HEK293 (cell line): ENCODE data around the gene EIF2S3.

Experiments used
- CTCF ChIA-PET: fragments of 350-600 bp; formaldehyde crosslinking; extraction: SDS; loops from one replicate; lab custom pipeline; 2021; ENCODE audit warnings: antibody characterized with exemption; lab: Yijun Ruan, JAX
- POLR2A ChIA-PET: fragments of 300-600 bp; formaldehyde crosslinking; extraction: SDS; loops from one replicate; lab custom pipeline; 2020; ENCODE audit warnings: antibody characterized with exemption, inconsistent platforms; lab: Yijun Ruan, JAX
- H3K27ac ChIP-seq: fragments of 200-500 bp; sonication (Bioruptor generic); 2 replicates; pipeline ENCODE4 v1.5.1; 2014; ENCODE audit warnings: low read depth, low read length, control low read depth, inconsistent platforms; ENCODE audit errors: extremely low read depth
- H3K36me3 ChIP-seq, 2 experiments: fragments of 200-500 bp in 1 of 2; sonication (Bioruptor generic) in 1 of 2; 1 replicate in 1 of 2; 2 replicates in 1 of 2; pipeline ENCODE4 v1.5.1; 2014 to 2017; ENCODE audit warnings: inconsistent platforms in 2 of 2, low read length in 2 of 2; ENCODE audit not compliant: control insufficient read depth in 2 of 2, insufficient read depth in 1 of 2
- H3K4me1 ChIP-seq: fragments of 200-500 bp; sonication (Bioruptor generic); 2 replicates; pipeline ENCODE4 v1.5.1; 2014; ENCODE audit warnings: mild to moderate bottlenecking, low read length, inconsistent platforms; ENCODE audit not compliant: control insufficient read depth, insufficient read depth
- H3K4me3 ChIP-seq: 2 replicates; pipeline ENCODE4 v1.5.1; 2011; ENCODE audit warnings: low read depth, mild to moderate bottlenecking, control low read depth, low read length, moderate library complexity
- H3K9me3 ChIP-seq: fragments of 200-500 bp; sonication (Bioruptor generic); 2 replicates; pipeline ENCODE4 v1.5.1; 2014; ENCODE audit warnings: low read depth, low read length, inconsistent platforms; ENCODE audit not compliant: control insufficient read depth, insufficient read depth
- BCL6B ChIP-seq: fragments of 450-650 bp; formaldehyde crosslinking; IDR thresholded peaks from 2 replicates; pipeline ENCODE4 v1.5.1; 2017; ENCODE audit warnings: missing biosample characterization, missing genetic modification characterization
- GLIS2 ChIP-seq: fragments of 450-650 bp; formaldehyde crosslinking; IDR thresholded peaks from 2 replicates; pipeline ENCODE4 v1.5.1; 2016; ENCODE audit warnings: missing biosample characterization, missing genetic modification characterization
- HIC1 ChIP-seq: fragments of 450-650 bp; formaldehyde crosslinking; IDR thresholded peaks from 2 replicates; pipeline ENCODE4 v1.5.1; 2016; ENCODE audit warnings: missing biosample characterization, missing genetic modification characterization
- IKZF3 ChIP-seq: fragments of 450-650 bp; IDR thresholded peaks from 2 replicates; pipeline ENCODE4 v1.5.0; 2018; ENCODE audit warnings: missing biosample characterization, mild to moderate bottlenecking, missing genetic modification characterization, moderate library complexity
- OVOL3 ChIP-seq: fragments of 450-650 bp; formaldehyde crosslinking; IDR thresholded peaks from 2 replicates; pipeline ENCODE4 v1.5.1; 2016; ENCODE audit warnings: missing biosample characterization, missing genetic modification characterization
- PRDM1 ChIP-seq: fragments of 450-650 bp; formaldehyde crosslinking; IDR thresholded peaks from 2 replicates; pipeline ENCODE4; 2016; ENCODE audit warnings: missing biosample characterization, missing genetic modification characterization
- PRDM6 ChIP-seq: fragments of 450-650 bp; formaldehyde crosslinking; IDR thresholded peaks from 2 replicates; pipeline ENCODE4 v1.5.1; 2017; ENCODE audit warnings: missing biosample characterization, missing genetic modification characterization
- REPIN1 ChIP-seq: fragments of 450-650 bp; formaldehyde crosslinking; IDR thresholded peaks from 2 replicates; pipeline ENCODE4 v1.5.1; 2017; ENCODE audit warnings: missing biosample characterization, missing genetic modification characterization, low read depth
- SETDB1 ChIP-seq: IDR thresholded peaks from one replicate; pipeline ENCODE4 v1.6.1; 2017; ENCODE audit warnings: mild to moderate bottlenecking, low read length, moderate library complexity, mixed read lengths; ENCODE audit not compliant: insufficient read length
- WT1 ChIP-seq: fragments of 450-650 bp; formaldehyde crosslinking; IDR thresholded peaks from 2 replicates; pipeline ENCODE4 v1.5.1; 2016; ENCODE audit warnings: missing biosample characterization, missing genetic modification characterization
- ZBTB7A ChIP-seq: fragments of 450-650 bp; formaldehyde crosslinking; IDR thresholded peaks from 2 replicates; pipeline ENCODE4 v1.5.1; 2016; ENCODE audit warnings: low read depth, missing biosample characterization, missing genetic modification characterization
- ZNF16 ChIP-seq: fragments of 450-650 bp; formaldehyde crosslinking; IDR thresholded peaks from 2 replicates; pipeline ENCODE4 v1.5.1; 2016; ENCODE audit warnings: low read depth, missing biosample characterization, missing genetic modification characterization
- ZNF211 ChIP-seq: fragments of 450-650 bp; formaldehyde crosslinking; IDR thresholded peaks from 2 replicates; pipeline ENCODE4 v1.5.1; 2016; ENCODE audit warnings: low read depth, missing biosample characterization, missing genetic modification characterization
- ZNF341 ChIP-seq: fragments of 450-650 bp; formaldehyde crosslinking; IDR thresholded peaks from 2 replicates; pipeline ENCODE4; 2016; ENCODE audit warnings: low read depth, missing biosample characterization, missing genetic modification characterization
- ZNF354C ChIP-seq: fragments of 450-650 bp; formaldehyde crosslinking; IDR thresholded peaks from 2 replicates; pipeline ENCODE4 v1.5.1; 2016; ENCODE audit warnings: missing biosample characterization, missing genetic modification characterization, low read depth, borderline replicate concordance
- ZNF398 ChIP-seq: fragments of 450-650 bp; formaldehyde crosslinking; IDR thresholded peaks from 2 replicates; pipeline ENCODE4 v1.5.1; 2017; ENCODE audit warnings: missing biosample characterization, missing genetic modification characterization
- ZNF426 ChIP-seq: fragments of 450-650 bp; formaldehyde crosslinking; IDR thresholded peaks from 2 replicates; pipeline ENCODE4 v1.5.1; 2017; ENCODE audit warnings: missing biosample characterization, missing genetic modification characterization, mild to moderate bottlenecking, inconsistent platforms, moderate library complexity
- ZNF488 ChIP-seq: fragments of 450-650 bp; formaldehyde crosslinking; IDR thresholded peaks from 2 replicates; pipeline ENCODE4 v1.5.1; 2016; ENCODE audit warnings: missing biosample characterization, missing genetic modification characterization
- ZNF621 ChIP-seq: fragments of 450-650 bp; formaldehyde crosslinking; IDR thresholded peaks from 2 replicates; pipeline ENCODE4 v1.5.1; 2017; ENCODE audit warnings: missing biosample characterization, missing genetic modification characterization
- ZNF629 ChIP-seq: fragments of 450-650 bp; formaldehyde crosslinking; IDR thresholded peaks from 2 replicates; pipeline ENCODE4 v1.5.1; 2017; ENCODE audit warnings: missing biosample characterization, missing genetic modification characterization
- ZNF664 ChIP-seq: fragments of 450-650 bp; formaldehyde crosslinking; IDR thresholded peaks from 2 replicates; pipeline ENCODE4 v1.5.1; 2016; ENCODE audit warnings: missing biosample characterization, missing genetic modification characterization
- ZNF704 ChIP-seq: fragments of 450-650 bp; formaldehyde crosslinking; IDR thresholded peaks from 2 replicates; pipeline ENCODE4 v1.5.1; 2016; ENCODE audit warnings: missing biosample characterization, missing genetic modification characterization
- ZSCAN30 ChIP-seq: fragments of 450-650 bp; IDR thresholded peaks from 2 replicates; pipeline ENCODE4 v1.5.1; 2018; ENCODE audit warnings: missing biosample characterization, mild to moderate bottlenecking, missing genetic modification characterization, moderate library complexity

EIF2S3 gene

GRCh38 chrX:24019448-24019847, 35.3 kb upstream of the EIF2S3 start:
- Histone ChIP-seq H3K4me3 (no peak overlapping the region), H3K27ac (peak overlapping the region; percentile 36; the same call in 1 of the 2 replicates), H3K4me1 (peaks cover 6% of the 10 kb centered on the region; the same call in 1 of the 2 replicates), H3K9me3 (no peaks in the 10 kb centered on the region), H3K36me3 (peaks cover 26 to 62% of the 10 kb centered on the region in 2 experiments; a peak in 2 of 3 replicates)
- peak; percentile 59 for TF ChIP-seq PRDM1 (tag by site-specific recombination)
- TF ChIP-seq OVOL3 (tag by site-specific recombination): no peak
- no peak for TF ChIP-seq ZBTB7A (tag by site-specific recombination)
- no peak for TF ChIP-seq GLIS2 (tag by site-specific recombination)
- POLR2A ChIA-PET: interaction anchor here (1.3 to 3.0 kb wide), 2 partner anchors 14 to 35 kb away, joined by 6 to 10 read pairs; partner anchors contain the start of gene EIF2S3
- CTCF ChIA-PET: interaction anchor here (0.6 to 1.2 kb wide), 2 partner anchors 108 to 111 kb away, joined by 3 read pairs; partner anchors contain the start of genes APOO and CXorf58

- no peak overlapping the region for H3K27ac ChIP-seq
- H3K4me1 ChIP-seq: peaks cover 6% of the 10 kb centered on the region; the same call in 1 of the 2 replicates
- ChIA-PET CTCF (interaction anchor here (0.6 to 1.2 kb wide), 2 partner anchors 112 to 819 kb away, joined by 3 read pairs; partner anchors contain the start of genes APOO and CXorf58), POLR2A (interaction anchor here (1.3 to 3.0 kb wide), 2 partner anchors 13 to 34 kb away, joined by 6 to 10 read pairs; partner anchors contain the start of gene EIF2S3)
- H3K36me3 ChIP-seq: peaks cover 26 to 54% of the 10 kb centered on the region in 2 experiments; a peak in 2 of 3 replicates
- no peaks in the 10 kb centered on the region for H3K9me3 ChIP-seq
- no peak overlapping the region; the same call in 1 of the 2 replicates for H3K4me3 ChIP-seq
- TF ChIP-seq ZNF621 (tag by site-specific recombination) (no peak), ZNF398 (tag by site-specific recombination) (no peak), HIC1 (no peak), ZNF664 (tag by site-specific recombination) (peak; percentile 55; the same call in 1 of the 2 replicates), ZNF704 (tag by site-specific recombination) (no peak), ZNF488 (no peak), ZSCAN30 (tag by site-specific recombination) (no peak), SETDB1 (no peak), ZNF211 (tag by site-specific recombination) (no peak), PRDM6 (peak; percentile 55), BCL6B (tag by site-specific recombination) (peak; percentile 14; the same call in 1 of the 2 replicates), ZNF354C (tag by site-specific recombination) (no peak), ZNF426 (no peak), ZNF16 (no peak), WT1 (no peak), ZNF629 (tag by site-specific recombination) (peak; percentile 71), IKZF3 (peak; percentile 64; the same call in 1 of the 2 replicates), REPIN1 (no peak), ZNF341 (no peak)
Measured at GRCh38 chrX:24020306-24020876, 34.4 kb upstream of the EIF2S3 start.
